HL-60 (cell line): ENCODE results near the gene NGF.

ENCODE experiments used
- DNase-seq, 2 experiments: peaks; one replicate each; pipeline ENCODE4 v3.0.0-alpha.2; 2010 to 2020; ENCODE audit warnings: low read depth in 1 of 2, low spot score in 1 of 2
- H3K27ac ChIP-seq: fragments of 250-450 bp; sonication (Bioruptor Pico); replicated peaks from 2 replicates; pipeline ENCODE4 v1.5.1; 2020; ENCODE audit warnings: mild to moderate bottlenecking, moderate library complexity
- H3K27me3 ChIP-seq: fragments of 250-450 bp; sonication (Bioruptor Pico); 2 replicates; pipeline ENCODE4 v1.5.1; 2021; ENCODE audit warnings: mild to moderate bottlenecking, moderate library complexity; ENCODE audit not compliant: insufficient read depth, poor library complexity, severe bottlenecking
- H3K4me3 ChIP-seq: replicated peaks from 2 replicates; pipeline ENCODE4 v1.5.1; 2011; ENCODE audit warnings: mild to moderate bottlenecking, control low read depth, low read length; ENCODE audit not compliant: insufficient read depth
- GABPA ChIP-seq: IDR thresholded peaks from 2 replicates; pipeline ENCODE4 v1.6.1; 2012; ENCODE audit warnings: low read depth
- POLR2AphosphoS5 ChIP-seq: IDR thresholded peaks from 2 replicates; pipeline ENCODE4 v1.6.1; 2012; ENCODE audit warnings: low read depth
- SPI1 ChIP-seq: IDR thresholded peaks from 2 replicates; pipeline ENCODE4 v1.6.1; 2012; ENCODE audit warnings: low read depth, mild to moderate bottlenecking, borderline replicate concordance
- TF ChIP-seq, protein P1 (sequence below): IDR thresholded peaks from 2 replicates; pipeline ENCODE4 v1.6.1; 2012; ENCODE audit warnings: low read depth; ENCODE audit not compliant: insufficient replicate concordance
- TF ChIP-seq, protein P2 (sequence below): IDR thresholded peaks from one replicate; pipeline ENCODE4 v1.5.1; 2011; ENCODE audit warnings: low read length, control low read depth, inconsistent platforms; ENCODE audit not compliant: insufficient read depth

Gene NGF

DNA sequence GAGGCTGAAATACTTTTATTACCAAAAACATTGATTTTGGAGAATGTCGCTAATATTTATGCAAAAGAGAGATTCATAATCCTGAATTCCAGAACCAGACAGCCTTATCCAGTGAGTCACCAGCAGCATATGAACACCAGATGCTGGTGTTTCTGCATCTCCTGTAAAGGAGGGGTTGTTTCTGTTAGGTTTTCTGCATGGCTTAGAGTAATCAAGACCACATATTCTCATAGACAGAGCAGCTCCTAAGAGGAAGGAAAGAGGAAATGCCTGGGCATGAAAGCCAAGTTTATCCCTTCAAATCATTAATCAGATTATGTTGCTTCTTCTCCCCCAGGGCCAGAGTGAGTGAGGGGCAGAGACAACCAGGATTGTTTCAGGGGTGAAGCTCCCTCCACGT is 86.2 kb downstream of the NGF start:
- TF ChIP-seq, protein P1, sequence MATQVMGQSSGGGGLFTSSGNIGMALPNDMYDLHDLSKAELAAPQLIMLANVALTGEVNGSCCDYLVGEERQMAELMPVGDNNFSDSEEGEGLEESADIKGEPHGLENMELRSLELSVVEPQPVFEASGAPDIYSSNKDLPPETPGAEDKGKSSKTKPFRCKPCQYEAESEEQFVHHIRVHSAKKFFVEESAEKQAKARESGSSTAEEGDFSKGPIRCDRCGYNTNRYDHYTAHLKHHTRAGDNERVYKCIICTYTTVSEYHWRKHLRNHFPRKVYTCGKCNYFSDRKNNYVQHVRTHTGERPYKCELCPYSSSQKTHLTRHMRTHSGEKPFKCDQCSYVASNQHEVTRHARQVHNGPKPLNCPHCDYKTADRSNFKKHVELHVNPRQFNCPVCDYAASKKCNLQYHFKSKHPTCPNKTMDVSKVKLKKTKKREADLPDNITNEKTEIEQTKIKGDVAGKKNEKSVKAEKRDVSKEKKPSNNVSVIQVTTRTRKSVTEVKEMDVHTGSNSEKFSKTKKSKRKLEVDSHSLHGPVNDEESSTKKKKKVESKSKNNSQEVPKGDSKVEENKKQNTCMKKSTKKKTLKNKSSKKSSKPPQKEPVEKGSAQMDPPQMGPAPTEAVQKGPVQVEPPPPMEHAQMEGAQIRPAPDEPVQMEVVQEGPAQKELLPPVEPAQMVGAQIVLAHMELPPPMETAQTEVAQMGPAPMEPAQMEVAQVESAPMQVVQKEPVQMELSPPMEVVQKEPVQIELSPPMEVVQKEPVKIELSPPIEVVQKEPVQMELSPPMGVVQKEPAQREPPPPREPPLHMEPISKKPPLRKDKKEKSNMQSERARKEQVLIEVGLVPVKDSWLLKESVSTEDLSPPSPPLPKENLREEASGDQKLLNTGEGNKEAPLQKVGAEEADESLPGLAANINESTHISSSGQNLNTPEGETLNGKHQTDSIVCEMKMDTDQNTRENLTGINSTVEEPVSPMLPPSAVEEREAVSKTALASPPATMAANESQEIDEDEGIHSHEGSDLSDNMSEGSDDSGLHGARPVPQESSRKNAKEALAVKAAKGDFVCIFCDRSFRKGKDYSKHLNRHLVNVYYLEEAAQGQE: no peak
- TF ChIP-seq GABPA: no peak
- TF ChIP-seq POLR2AphosphoS5: no peak
- TF ChIP-seq, protein P2, sequence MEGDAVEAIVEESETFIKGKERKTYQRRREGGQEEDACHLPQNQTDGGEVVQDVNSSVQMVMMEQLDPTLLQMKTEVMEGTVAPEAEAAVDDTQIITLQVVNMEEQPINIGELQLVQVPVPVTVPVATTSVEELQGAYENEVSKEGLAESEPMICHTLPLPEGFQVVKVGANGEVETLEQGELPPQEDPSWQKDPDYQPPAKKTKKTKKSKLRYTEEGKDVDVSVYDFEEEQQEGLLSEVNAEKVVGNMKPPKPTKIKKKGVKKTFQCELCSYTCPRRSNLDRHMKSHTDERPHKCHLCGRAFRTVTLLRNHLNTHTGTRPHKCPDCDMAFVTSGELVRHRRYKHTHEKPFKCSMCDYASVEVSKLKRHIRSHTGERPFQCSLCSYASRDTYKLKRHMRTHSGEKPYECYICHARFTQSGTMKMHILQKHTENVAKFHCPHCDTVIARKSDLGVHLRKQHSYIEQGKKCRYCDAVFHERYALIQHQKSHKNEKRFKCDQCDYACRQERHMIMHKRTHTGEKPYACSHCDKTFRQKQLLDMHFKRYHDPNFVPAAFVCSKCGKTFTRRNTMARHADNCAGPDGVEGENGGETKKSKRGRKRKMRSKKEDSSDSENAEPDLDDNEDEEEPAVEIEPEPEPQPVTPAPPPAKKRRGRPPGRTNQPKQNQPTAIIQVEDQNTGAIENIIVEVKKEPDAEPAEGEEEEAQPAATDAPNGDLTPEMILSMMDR: no peak
- TF ChIP-seq SPI1: no peak
- no peak for DNase-seq
- no peak overlapping the region for H3K27ac ChIP-seq
- H3K27me3 ChIP-seq: no peaks in the 10 kb centered on the region
- no peak overlapping the region for H3K4me3 ChIP-seq

DNA sequence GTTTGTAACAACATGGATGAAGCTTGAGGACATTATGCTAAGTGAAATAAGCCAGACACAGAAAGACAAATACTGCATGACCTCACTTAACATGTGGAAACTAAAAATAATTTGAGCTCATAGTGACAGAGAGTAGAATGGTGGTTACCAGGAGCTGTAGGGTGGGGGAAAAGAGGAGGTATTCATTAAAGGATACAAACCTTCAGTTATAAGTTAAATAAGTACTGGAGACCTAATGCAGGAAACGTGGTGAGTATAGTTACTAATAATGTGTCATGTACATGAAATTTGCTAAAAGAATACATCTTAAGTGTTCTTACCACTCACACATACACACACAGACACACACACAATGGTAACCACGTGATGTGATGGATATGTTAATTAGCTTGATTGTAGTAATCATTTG is 86.7 kb downstream of the NGF start:
- DNase-seq: no peak
- no peak for TF ChIP-seq POLR2AphosphoS5
- TF ChIP-seq SPI1: no peak
- TF ChIP-seq, protein P2: no peak
- no peak for TF ChIP-seq GABPA
- TF ChIP-seq, protein P1: no peak
- Histone ChIP-seq H3K4me3 (no peak overlapping the region), H3K27me3 (no peaks in the 10 kb centered on the region), H3K27ac (no peak overlapping the region)

DNA sequence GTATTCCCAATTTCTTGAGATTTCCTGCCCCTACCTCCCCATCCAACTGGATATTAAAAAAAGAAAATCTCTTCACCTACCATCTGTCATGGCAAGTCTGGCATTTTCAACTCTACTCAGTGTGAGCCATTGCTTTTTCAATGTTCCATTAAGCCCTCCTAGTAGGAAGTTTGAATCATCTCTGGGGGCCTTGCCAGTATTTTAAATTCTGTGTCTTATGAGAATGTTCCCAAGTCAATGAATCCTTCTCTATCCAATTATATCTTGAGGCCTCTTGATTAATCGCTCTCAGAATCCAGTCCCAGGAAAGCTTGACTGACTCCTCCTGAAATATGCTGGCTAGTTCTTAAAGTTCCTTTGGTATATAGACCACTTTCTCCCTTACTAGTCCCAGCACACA is 91.5 kb downstream of the NGF start:
- no peak overlapping the region for H3K27ac ChIP-seq
- no peak for DNase-seq
- TF ChIP-seq SPI1 (no peak), POLR2AphosphoS5 (no peak), GABPA (no peak)
- TF ChIP-seq, protein P1: no peak
- TF ChIP-seq, protein P2: no peak
- no peak overlapping the region for H3K4me3 ChIP-seq
- H3K27me3 ChIP-seq: peaks cover 10% of the 10 kb centered on the region
